Neural crest cell (in vitro differentiated cells): ENCODE measurements around the gene NFKBIL1. TPM values are rescaled to one million over a fixed set of nuclear protein-coding genes. Genes with fewer than 3 reads are reported as not detected.
A peak's percentile ranks its signal among the peaks of the same experiment; 100 is the strongest.

Experiments used
- DNase-seq: peaks from one replicate; pipeline ENCODE4 v3.0.0; 2021; ENCODE audit warnings: low read depth, mixed read lengths, low spot score
- H3K27ac Mint-ChIP-seq: one replicate; pipeline ENCODE4 v1.8.0; 2021; ENCODE audit warnings: mild to moderate bottlenecking, mixed read lengths; ENCODE audit not compliant: unreplicated experiment
- H3K27me3 Mint-ChIP-seq: 2 replicates; pipeline ENCODE4 v1.8.0; 2021; ENCODE audit warnings: low read depth, mild to moderate bottlenecking, mixed read lengths
- H3K36me3 Mint-ChIP-seq: 2 replicates; pipeline ENCODE4 v1.8.0; 2021; ENCODE audit warnings: low read depth, mild to moderate bottlenecking, mixed read lengths
- H3K4me1 Mint-ChIP-seq: 2 replicates; pipeline ENCODE4 v1.8.0; 2021; ENCODE audit warnings: mixed read lengths
- H3K4me3 Mint-ChIP-seq: one replicate; pipeline ENCODE4 v1.8.0; 2021; ENCODE audit warnings: mild to moderate bottlenecking, mixed read lengths
- H3K9me3 Mint-ChIP-seq: 2 replicates; pipeline ENCODE4 v1.8.0; 2021; ENCODE audit warnings: mixed read lengths
- total RNA-seq: library from RNA; stranded (reverse); gene quantifications from 2 replicates; pipeline ENCODE4 v1.2.1, GENCODE V29; 2021
- TF ChIP-seq, protein P1 (sequence below): fragments of 200-600 bp; sonication (generic); conservative IDR thresholded peaks from 2 replicates; pipeline ENCODE4 v1.5.0; 2021; ENCODE audit warnings: antibody characterized with exemption, mild to moderate bottlenecking

NFKBIL1 gene
- total RNA-seq, 1 donor from 2014 or later: 28.6 TPM

DNA sequence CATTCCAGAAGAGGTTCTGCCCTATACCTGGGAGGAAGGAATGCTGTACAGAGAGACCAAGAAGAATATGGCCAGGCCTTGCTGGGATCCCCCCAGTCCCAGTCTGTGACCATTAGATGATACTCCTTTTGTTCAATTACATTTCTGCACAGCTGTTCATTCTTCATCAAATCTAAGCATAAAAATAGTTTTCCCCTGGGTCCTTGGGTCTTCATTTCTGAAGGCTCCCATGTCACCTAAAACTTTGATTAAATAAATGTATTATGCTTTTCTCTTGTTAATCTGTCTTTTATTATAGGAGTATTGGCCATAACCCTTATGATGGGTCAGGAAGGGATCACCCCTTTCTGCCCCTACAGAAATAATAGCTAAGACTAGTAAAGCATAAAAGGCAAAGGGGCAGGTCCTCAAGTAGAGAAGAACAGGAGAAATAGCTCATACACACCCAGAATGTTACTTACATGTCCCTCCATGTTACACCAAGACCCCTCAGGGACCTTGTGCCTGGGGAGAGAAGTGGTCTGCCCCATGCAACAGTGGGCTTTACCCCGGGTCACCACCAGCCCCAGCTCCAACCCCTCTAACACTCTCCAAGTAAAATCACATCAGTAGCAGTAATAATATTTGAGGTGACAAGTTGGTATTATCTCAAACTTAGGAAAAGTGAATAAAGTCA lies 22.6 kb downstream of the NFKBIL1 start:
- Mint-ChIP-seq H3K4me3 (no peak overlapping the region), H3K36me3 (no peaks in the 10 kb centered on the region), H3K4me1 (peaks cover 17% of the 10 kb centered on the region), H3K9me3 (no peaks in the 10 kb centered on the region), H3K27me3 (peaks cover 3% of the 10 kb centered on the region), H3K27ac (no peak overlapping the region)
- TF ChIP-seq, protein P1, sequence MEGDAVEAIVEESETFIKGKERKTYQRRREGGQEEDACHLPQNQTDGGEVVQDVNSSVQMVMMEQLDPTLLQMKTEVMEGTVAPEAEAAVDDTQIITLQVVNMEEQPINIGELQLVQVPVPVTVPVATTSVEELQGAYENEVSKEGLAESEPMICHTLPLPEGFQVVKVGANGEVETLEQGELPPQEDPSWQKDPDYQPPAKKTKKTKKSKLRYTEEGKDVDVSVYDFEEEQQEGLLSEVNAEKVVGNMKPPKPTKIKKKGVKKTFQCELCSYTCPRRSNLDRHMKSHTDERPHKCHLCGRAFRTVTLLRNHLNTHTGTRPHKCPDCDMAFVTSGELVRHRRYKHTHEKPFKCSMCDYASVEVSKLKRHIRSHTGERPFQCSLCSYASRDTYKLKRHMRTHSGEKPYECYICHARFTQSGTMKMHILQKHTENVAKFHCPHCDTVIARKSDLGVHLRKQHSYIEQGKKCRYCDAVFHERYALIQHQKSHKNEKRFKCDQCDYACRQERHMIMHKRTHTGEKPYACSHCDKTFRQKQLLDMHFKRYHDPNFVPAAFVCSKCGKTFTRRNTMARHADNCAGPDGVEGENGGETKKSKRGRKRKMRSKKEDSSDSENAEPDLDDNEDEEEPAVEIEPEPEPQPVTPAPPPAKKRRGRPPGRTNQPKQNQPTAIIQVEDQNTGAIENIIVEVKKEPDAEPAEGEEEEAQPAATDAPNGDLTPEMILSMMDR: no peak
- DNase-seq: no peak

DNA sequence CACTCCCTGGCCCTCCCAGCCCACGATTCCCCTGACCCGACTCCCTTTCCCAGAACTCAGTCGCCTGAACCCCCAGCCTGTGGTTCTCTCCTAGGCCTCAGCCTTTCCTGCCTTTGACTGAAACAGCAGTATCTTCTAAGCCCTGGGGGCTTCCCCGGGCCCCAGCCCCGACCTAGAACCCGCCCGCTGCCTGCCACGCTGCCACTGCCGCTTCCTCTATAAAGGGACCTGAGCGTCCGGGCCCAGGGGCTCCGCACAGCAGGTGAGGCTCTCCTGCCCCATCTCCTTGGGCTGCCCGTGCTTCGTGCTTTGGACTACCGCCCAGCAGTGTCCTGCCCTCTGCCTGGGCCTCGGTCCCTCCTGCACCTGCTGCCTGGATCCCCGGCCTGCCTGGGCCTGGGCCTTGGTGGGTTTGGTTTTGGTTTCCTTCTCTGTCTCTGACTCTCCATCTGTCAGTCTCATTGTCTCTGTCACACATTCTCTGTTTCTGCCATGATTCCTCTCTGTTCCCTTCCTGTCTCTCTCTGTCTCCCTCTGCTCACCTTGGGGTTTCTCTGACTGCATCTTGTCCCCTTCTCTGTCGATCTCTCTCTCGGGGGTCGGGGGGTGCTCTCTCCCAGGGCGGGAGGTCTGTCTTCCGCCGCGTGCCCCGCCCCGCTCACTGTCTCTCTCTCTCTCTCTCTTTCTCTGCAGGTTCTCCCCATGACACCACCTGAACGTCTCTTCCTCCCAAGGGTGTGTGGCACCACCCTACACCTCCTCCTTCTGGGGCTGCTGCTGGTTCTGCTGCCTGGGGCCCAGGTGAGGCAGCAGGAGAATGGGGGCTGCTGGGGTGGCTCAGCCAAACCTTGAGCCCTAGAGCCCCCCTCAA lies 24.9 kb downstream of the NFKBIL1 start, which contains the start of gene LTA:
Gene LTA (plus strand): TSS at position 249 of the 871 bp plus-strand sequence. CDS start 454 bp downstream, at position 703.
- Mint-ChIP-seq H3K27ac (peak within 1 kb of the TSS; percentile 81), H3K27me3 (peaks cover 3% of the 10 kb centered on the region), H3K4me3 (no peak within 1 kb of the TSS), H3K9me3 (no peaks in the 10 kb centered on the region), H3K36me3 (no peaks in the 10 kb centered on the region), H3K4me1 (peaks cover 17% of the 10 kb centered on the region)
- TF ChIP-seq, protein P1: no peak
- DNase-seq: no peak

DNA sequence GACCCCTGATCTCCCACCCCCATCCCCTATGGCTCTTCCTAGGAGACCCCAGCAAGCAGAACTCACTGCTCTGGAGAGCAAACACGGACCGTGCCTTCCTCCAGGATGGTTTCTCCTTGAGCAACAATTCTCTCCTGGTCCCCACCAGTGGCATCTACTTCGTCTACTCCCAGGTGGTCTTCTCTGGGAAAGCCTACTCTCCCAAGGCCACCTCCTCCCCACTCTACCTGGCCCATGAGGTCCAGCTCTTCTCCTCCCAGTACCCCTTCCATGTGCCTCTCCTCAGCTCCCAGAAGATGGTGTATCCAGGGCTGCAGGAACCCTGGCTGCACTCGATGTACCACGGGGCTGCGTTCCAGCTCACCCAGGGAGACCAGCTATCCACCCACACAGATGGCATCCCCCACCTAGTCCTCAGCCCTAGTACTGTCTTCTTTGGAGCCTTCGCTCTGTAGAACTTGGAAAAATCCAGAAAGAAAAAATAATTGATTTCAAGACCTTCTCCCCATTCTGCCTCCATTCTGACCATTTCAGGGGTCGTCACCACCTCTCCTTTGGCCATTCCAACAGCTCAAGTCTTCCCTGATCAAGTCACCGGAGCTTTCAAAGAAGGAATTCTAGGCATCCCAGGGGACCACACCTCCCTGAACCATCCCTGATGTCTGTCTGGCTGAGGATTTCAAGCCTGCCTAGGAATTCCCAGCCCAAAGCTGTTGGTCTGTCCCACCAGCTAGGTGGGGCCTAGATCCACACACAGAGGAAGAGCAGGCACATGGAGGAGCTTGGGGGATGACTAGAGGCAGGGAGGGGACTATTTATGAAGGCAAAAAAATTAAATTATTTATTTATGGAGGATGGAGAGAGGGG lies 26.1 kb downstream of the NFKBIL1 start:
- Mint-ChIP-seq H3K9me3 (no peaks in the 10 kb centered on the region), H3K27me3 (peaks cover 3% of the 10 kb centered on the region)
- DNase-seq: no peak

DNA sequence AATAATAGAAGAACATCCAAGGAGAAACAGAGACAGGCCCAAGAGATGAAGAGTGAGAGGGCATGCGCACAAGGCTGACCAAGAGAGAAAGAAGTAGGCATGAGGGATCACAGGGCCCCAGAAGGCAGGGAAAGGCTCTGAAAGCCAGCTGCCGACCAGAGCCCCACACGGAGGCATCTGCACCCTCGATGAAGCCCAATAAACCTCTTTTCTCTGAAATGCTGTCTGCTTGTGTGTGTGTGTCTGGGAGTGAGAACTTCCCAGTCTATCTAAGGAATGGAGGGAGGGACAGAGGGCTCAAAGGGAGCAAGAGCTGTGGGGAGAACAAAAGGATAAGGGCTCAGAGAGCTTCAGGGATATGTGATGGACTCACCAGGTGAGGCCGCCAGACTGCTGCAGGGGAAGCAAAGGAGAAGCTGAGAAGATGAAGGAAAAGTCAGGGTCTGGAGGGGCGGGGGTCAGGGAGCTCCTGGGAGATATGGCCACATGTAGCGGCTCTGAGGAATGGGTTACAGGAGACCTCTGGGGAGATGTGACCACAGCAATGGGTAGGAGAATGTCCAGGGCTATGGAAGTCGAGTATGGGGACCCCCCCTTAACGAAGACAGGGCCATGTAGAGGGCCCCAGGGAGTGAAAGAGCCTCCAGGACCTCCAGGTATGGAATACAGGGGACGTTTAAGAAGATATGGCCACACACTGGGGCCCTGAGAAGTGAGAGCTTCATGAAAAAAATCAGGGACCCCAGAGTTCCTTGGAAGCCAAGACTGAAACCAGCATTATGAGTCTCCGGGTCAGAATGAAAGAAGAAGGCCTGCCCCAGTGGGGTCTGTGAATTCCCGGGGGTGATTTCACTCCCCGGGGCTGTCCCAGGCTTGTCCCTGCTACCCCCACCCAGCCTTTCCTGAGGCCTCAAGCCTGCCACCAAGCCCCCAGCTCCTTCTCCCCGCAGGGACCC lies 27.0 kb downstream of the NFKBIL1 start:
- Mint-ChIP-seq H3K4me3 (no peak overlapping the region), H3K27ac (no peak overlapping the region), H3K9me3 (no peaks in the 10 kb centered on the region), H3K36me3 (no peaks in the 10 kb centered on the region), H3K4me1 (no peaks in the 10 kb centered on the region), H3K27me3 (peaks cover 3% of the 10 kb centered on the region)
- no peak for DNase-seq
- TF ChIP-seq, protein P1: no peak

More for the DNA sequence above, 26.1 kb downstream of the NFKBIL1 start:
- no peaks in the 10 kb centered on the region for H3K36me3 Mint-ChIP-seq
- TF ChIP-seq, protein P1: no peak
- H3K4me1 Mint-ChIP-seq: peaks cover 5% of the 10 kb centered on the region
- H3K27ac Mint-ChIP-seq: peak overlapping the region; percentile 81
- no peak overlapping the region for H3K4me3 Mint-ChIP-seq
